HG03039 (cell line): Measurements from ENCODE around the gene RALA.

ENCODE experiments used
- ATAC-seq: cut with Tn5 transposase; IDR thresholded peaks from one replicate; pipeline ENCODE4 v1.9.1; 2021; ENCODE audit warnings: mild to moderate bottlenecking, moderate library complexity; ENCODE audit not compliant: unreplicated experiment

Gene RALA

GRCh38 chr7:39623047-39623731 is at the start of gene RALA:
Gene RALA (plus strand): TSS chr7:39623572. CDS start chr7:39686668, 63,096 bp downstream.
- ATAC-seq, result peak; percentile 93

GRCh38 chr7:39574673-39575349 is 48.6 kb upstream of the RALA start:
- no peak for ATAC-seq

- ATAC-seq, result no peak
These were observed 46.0 kb upstream of the RALA start for GRCh38 chr7:39577229-39577874.

- peak; percentile 84 for ATAC-seq
These were observed 43.1 kb upstream of the RALA start for GRCh38 chr7:39580149-39580874.

- ATAC-seq, result no peak
These were observed 40.8 kb upstream of the RALA start for GRCh38 chr7:39582536-39582935.

- ATAC-seq, result no peak
These were observed 39.8 kb upstream of the RALA start for GRCh38 chr7:39583539-39583938.

- ATAC-seq, result no peak
These were observed 36.0 kb upstream of the RALA start for GRCh38 chr7:39587393-39587792.

GRCh38 chr7:39588416-39588815 is 35.0 kb upstream of the RALA start:
- ATAC-seq, result no peak

- peak; percentile 91 for ATAC-seq
These were observed 33.9 kb upstream of the RALA start for GRCh38 chr7:39589323-39590111.

- no peak for ATAC-seq
These were observed 30.8 kb upstream of the RALA start for GRCh38 chr7:39592586-39592985.

GRCh38 chr7:39594988-39595620 is 28.3 kb upstream of the RALA start:
- no peak for ATAC-seq

- ATAC-seq, result no peak
These were observed 21.0 kb upstream of the RALA start for GRCh38 chr7:39602351-39602750.

GRCh38 chr7:39603924-39604323 is 19.4 kb upstream of the RALA start:
- no peak for ATAC-seq

- ATAC-seq, result no peak
These were observed 18.3 kb upstream of the RALA start for GRCh38 chr7:39605087-39605486.

- no peak for ATAC-seq
These were observed 17.0 kb upstream of the RALA start for GRCh38 chr7:39606352-39606751.

GRCh38 chr7:39606941-39607340 is 16.4 kb upstream of the RALA start:
- ATAC-seq, result no peak

GRCh38 chr7:39607865-39608264 is 15.5 kb upstream of the RALA start:
- no peak for ATAC-seq

- ATAC-seq, result no peak
These were observed 15.1 kb upstream of the RALA start for GRCh38 chr7:39608278-39608677.

- ATAC-seq, result no peak
These were observed 14.0 kb upstream of the RALA start for GRCh38 chr7:39609113-39609934.
